Esophagus squamous epithelium (tissue), 5 donors: Measurements from ENCODE around the gene S100G. TPM values are rescaled to one million over a fixed set of nuclear protein-coding genes. Genes with fewer than 3 reads are reported as not detected.
A peak's percentile ranks its signal among the peaks of the same experiment; 100 is the strongest.

Experiments used
- DNase-seq: peaks from one replicate; lab custom pipeline; 2025; lab: John Stamatoyannopoulos, UW
- H3K27ac ChIP-seq, 4 donors: fragments of 200-600 bp; sonication (generic); one replicate each; pipeline ENCODE4 v1.5.1; 2016 to 2019; ENCODE audit warnings: mild to moderate bottlenecking in 1 of 4
- H3K27me3 ChIP-seq, 4 donors: fragments of 200-600 bp; sonication (generic); 1 replicate in 3 of 4; 2 replicates in 1 of 4; pipeline versions ENCODE4 v1.5.1 to v1.6.0; 2017 to 2021; ENCODE audit warnings: antibody characterized with exemption in 1 of 4
- H3K36me3 ChIP-seq, 3 donors: fragments of 200-600 bp; sonication (generic); one replicate each; pipeline ENCODE4 v1.5.1; 2016 to 2019
- H3K4me1 ChIP-seq, 3 donors: fragments of 200-600 bp; sonication (generic); one replicate each; pipeline ENCODE4 v1.5.1; 2017 to 2019
- H3K4me3 ChIP-seq, 4 donors: fragments of 200-600 bp; sonication (generic); 1 replicate in 3 of 4; 2 replicates in 1 of 4; pipeline ENCODE4 v1.5.1; 2016 to 2019; ENCODE audit warnings: mild to moderate bottlenecking in 2 of 4, moderate library complexity in 1 of 4
- H3K9me3 ChIP-seq, 3 donors: fragments of 200-600 bp; sonication (generic); one replicate each; pipeline ENCODE4 v1.5.1; 2016 to 2019
- CTCF ChIP-seq, 6 experiments: fragments of 450-650 bp in 4 of 6; fragments of 200-600 bp in 2 of 6; sonication (generic) in 2 of 6; IDR thresholded peaks; one replicate each; pipeline ENCODE4 v1.5.1; 2016 to 2019; ENCODE audit warnings: antibody characterized with exemption in 6 of 6, mild to moderate bottlenecking in 4 of 6, moderate library complexity in 4 of 6
- POLR2A ChIP-seq, 4 donors: fragments of 450-650 bp; IDR thresholded peaks; one replicate each; pipeline ENCODE4 v1.6.1; 2017; ENCODE audit warnings: antibody characterized with exemption in 4 of 4, mild to moderate bottlenecking in 4 of 4, moderate library complexity in 3 of 4
- WGBS, 2 donors: methylation state at CpG; one replicate each; pipeline ENCODE4 v1.1.5; 2018; 5-methylcytosine and 5-hydroxymethylcytosine counted together
- intact Hi-C: fragments of 100-400 bp; cut with DNase I; formaldehyde crosslinking; loops from one replicate; pipeline ENCODE4 v1.15.0; 2022
- total RNA-seq, 4 donors: library from RNA; depleted of rRNA; stranded (reverse); fragments of >200 nt; gene quantifications; one replicate each; pipeline ENCODE4 v1.1.0, GENCODE V29; 2016
- donor health status: DM: yes; HTN: yes; CAD: no.

S100G gene
- total RNA-seq, 4 donors from 2014 or later = not detected

GRCh38 chrX:16678689-16679088 is 28.7 kb downstream of the S100G start:
- Histone ChIP-seq H3K4me1 (no peaks in the 10 kb centered on the region), H3K36me3 (peaks cover 0 to 67% (median 0%) of the 10 kb centered on the region in 3 donors), H3K4me3 (no peak overlapping the region), H3K9me3 (no peaks in the 10 kb centered on the region), H3K27me3 (no peaks in the 10 kb centered on the region), H3K27ac (no peak overlapping the region)
- DNase-seq = no peak
- 76 to 84% methylated on average over 9 to 11 of the region's 11 CpGs for WGBS, 2 donors
- TF ChIP-seq CTCF (IDR thresholded peaks at IDR 0.05) = no peak
- TF ChIP-seq POLR2A (IDR thresholded peaks at IDR 0.05) = no peak
- intact Hi-C loops = no loop called here

GRCh38 chrX:16683007-16683664 is 33.2 kb downstream of the S100G start:
- H3K4me3 ChIP-seq = no peak overlapping the region
- H3K36me3 ChIP-seq = peaks cover 0 to 59% (median 0%) of the 10 kb centered on the region in 3 donors
- DNase-seq = no peak
- no peaks in the 10 kb centered on the region for H3K4me1 ChIP-seq
- 75 to 86% methylated on average over 2 to 6 of the region's 7 CpGs for WGBS, 2 donors
- no peaks in the 10 kb centered on the region for H3K9me3 ChIP-seq
- intact Hi-C loops = no loop called here
- H3K27ac ChIP-seq = no peak overlapping the region
- TF ChIP-seq POLR2A (IDR thresholded peaks at IDR 0.05) = no peak
- TF ChIP-seq CTCF (IDR thresholded peaks at IDR 0.05) = no peak
- no peaks in the 10 kb centered on the region for H3K27me3 ChIP-seq

GRCh38 chrX:16687514-16687913 is 37.6 kb downstream of the S100G start:
- Histone ChIP-seq H3K4me3 (no peak overlapping the region), H3K9me3 (no peaks in the 10 kb centered on the region), H3K36me3 (peaks cover 0 to 69% (median 0%) of the 10 kb centered on the region in 3 donors), H3K27me3 (no peaks in the 10 kb centered on the region), H3K4me1 (no peaks in the 10 kb centered on the region), H3K27ac (no peak overlapping the region)
- TF ChIP-seq CTCF (IDR thresholded peaks at IDR 0.05) = no peak
- TF ChIP-seq POLR2A (IDR thresholded peaks at IDR 0.05) = no peak
- no peak for DNase-seq
- WGBS, 2 donors = 86 to 97% methylated on average over 3 of the region's 3 CpGs
- intact Hi-C loops = no loop called here

- Histone ChIP-seq H3K4me3 (no peak overlapping the region), H3K4me1 (no peaks in the 10 kb centered on the region), H3K36me3 (peaks cover 0 to 48% (median 0%) of the 10 kb centered on the region in 3 donors), H3K27ac (no peak overlapping the region), H3K9me3 (no peaks in the 10 kb centered on the region), H3K27me3 (no peaks in the 10 kb centered on the region)
- intact Hi-C loops = loop anchor here (10.0 kb wide), 1 partner anchor 260 kb away; no protein-coding TSS in a partner anchor
- no peak for DNase-seq
- WGBS, 2 donors = 45 to 69% methylated on average over 8 to 10 of the region's 10 CpGs
- TF ChIP-seq CTCF (IDR thresholded peaks at IDR 0.05) (peak; percentile 68 to 93 (median 76)), POLR2A (IDR thresholded peaks at IDR 0.05) (no peak)
Observed at GRCh38 chrX:16695079-16695676, 45.2 kb downstream of the S100G start.

- Histone ChIP-seq H3K36me3 (peaks cover 0 to 31% (median 0%) of the 10 kb centered on the region in 3 donors), H3K9me3 (no peaks in the 10 kb centered on the region), H3K27me3 (no peaks in the 10 kb centered on the region), H3K27ac (no peak overlapping the region), H3K4me3 (no peak overlapping the region), H3K4me1 (no peaks in the 10 kb centered on the region)
- intact Hi-C loops = loop anchor here (10.0 kb wide), 1 partner anchor 262 kb away; no protein-coding TSS in a partner anchor
- DNase-seq = no peak
- 58 to 63% methylated on average over 3 of the region's 3 CpGs for WGBS, 2 donors
- TF ChIP-seq CTCF (IDR thresholded peaks at IDR 0.05) (no peak), POLR2A (IDR thresholded peaks at IDR 0.05) (no peak)
Observed at GRCh38 chrX:16696956-16697355, 47.0 kb downstream of the S100G start.
